Activated CD8-positive, alpha-beta memory T cell treated with anti-CD3 and anti-CD28 coated beads for 24 hours (primary cell): ENCODE data around the gene FPGS.
"Not testable (repeated sequence)": the region's sequence is repeated elsewhere in the genome, so short reads cannot be mapped to it uniquely, and the experiment has no call there.

Experiments used
- DNase-seq: peaks from one replicate; pipeline ENCODE4 v3.0.0-alpha.2; 2020

FPGS gene

DNA sequence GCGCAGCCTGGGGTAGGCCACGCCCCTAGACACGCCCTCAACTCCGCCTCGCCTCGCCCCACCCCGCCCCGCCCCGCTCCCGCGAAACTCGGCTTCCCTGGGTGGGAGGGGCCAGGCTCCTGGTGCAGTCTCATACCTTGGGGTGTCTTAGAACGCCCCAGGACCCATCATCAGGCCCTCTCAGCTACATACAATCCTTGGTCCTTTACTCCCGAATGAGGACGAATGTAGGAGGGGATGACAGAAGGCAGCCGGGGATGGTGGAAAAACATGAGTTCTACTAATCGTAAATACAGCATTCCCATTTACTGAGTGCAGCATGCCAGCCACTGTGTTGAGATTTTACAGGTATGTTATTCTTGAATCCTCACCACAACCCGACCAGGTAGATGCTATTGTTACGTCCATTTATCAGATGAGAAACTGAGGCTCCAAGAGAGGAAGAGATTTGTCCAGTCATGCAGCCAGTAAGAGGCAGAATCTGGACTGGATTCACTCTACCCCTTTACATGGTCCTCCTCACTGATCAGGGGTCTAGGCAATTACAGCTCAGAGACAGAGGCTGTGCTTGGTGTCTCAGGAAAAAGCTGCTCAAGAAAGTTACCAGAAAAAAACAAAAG, 31.0 kb upstream of the FPGS start:
- no peak for DNase-seq

DNA sequence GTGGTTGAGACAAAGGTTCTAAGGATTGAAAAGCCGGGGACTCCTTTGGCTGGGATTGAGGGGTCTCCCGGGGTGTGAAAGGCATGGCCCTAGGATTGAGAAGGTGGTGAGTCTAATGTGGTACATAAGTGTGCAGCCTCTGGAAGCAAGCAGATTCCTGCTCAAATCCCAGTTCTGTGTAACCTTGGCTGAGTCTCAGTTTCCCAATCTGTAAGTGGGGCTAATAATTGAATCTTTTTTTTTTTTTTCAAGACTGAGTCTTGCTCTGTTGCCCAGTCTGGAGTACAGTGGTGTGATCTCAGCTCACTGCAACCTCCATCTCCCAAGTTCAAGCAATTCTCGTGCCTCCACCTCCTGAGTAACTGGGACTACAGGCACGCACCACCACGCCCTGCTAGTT, 30.1 kb upstream of the FPGS start:
- DNase-seq, result no peak

DNA sequence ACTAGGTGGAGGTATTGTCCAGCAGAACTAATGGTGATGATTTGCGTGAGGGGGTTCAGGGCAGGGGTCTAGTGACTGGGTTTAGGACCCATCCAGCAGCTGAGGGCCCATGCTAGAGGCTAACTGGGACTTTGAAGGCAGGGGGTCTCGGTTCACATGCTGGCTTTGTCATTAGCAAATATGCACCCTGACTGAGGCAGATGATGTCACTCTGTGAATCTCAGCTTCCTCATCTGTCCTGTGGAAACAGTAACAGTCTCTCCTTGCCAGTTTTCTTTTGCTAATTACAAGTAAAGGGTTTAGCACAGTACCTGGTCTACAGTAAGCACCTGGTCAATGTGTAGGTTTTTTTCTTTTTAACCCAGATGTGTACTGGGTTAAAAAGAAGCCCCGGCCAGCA, 29.4 kb upstream of the FPGS start:
- no peak for DNase-seq

DNA sequence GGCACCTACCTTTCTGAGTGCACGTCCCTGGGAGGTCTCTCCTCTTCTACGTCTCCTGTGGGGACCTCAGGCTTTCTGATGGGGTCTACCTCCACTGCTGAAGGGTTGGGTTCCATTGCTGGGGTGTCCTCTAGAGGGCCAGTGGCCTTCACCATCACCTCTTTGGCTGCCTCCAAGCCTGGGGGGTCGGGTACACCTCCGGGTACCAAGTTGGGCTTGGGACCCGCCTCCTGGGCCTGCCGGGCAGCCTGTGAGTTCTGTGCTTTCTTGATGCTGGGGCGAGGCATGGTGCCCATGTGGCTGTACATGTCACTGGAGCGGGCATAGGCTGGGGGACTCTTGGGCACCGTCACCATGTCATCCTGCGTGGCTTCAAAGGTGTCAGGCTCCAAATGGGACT, 28.7 kb upstream of the FPGS start:
- DNase-seq, result no peak

DNA sequence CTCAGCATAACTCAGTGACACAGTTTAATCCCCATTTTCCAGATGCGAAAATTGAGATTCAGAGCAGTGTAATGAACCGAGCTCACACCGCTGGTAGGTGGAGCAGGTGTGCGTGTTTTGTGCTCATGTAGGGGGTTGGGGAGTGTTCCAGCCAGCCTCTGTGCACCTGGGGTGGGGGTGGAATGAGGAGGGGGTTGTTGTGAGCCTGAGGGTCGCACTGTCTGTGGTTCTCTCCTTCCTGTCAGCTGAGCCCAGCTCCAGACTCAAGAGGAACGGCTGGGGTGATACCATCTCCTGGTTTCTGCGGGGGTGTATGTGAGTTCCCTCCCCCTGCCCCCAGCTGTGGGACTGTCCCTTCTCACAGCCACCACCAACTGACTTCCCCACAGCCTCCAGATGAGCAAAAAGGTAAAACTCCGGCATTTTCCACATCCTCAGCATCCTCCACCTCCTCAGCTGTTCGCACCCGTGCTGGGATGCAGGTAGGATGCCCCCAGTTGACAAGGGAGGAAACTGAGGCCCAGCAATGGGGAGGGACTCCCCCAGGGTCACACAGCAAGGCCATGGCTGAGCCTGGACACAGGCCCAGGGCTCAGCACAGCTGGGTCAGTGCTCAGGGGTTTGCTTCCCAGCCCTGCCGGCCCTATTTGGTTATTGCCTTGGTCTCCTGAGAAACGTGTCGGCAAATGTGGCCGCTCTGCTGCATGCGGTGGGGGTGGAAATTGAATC, 26.3 kb upstream of the FPGS start:
- DNase-seq, result peak; percentile 85

DNA sequence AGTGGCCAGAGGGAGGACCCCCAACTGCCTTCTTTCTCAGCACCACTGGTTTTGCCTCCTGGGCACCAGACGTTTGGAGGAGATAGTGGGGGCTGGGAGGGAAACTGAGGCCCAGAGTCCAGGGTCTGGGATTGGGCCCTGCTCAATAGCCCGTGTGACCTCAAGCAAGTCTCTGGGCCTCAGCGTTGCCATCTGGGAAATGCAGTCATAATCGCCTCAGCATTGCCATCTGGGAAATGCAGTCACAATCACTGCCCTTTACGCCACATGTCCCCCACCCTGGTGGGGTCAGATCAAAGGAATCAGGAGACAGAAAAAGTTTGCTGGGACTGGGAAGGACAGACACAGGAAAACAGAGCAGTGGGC, 25.8 kb upstream of the FPGS start:
- peak; percentile 78 for DNase-seq

DNA sequence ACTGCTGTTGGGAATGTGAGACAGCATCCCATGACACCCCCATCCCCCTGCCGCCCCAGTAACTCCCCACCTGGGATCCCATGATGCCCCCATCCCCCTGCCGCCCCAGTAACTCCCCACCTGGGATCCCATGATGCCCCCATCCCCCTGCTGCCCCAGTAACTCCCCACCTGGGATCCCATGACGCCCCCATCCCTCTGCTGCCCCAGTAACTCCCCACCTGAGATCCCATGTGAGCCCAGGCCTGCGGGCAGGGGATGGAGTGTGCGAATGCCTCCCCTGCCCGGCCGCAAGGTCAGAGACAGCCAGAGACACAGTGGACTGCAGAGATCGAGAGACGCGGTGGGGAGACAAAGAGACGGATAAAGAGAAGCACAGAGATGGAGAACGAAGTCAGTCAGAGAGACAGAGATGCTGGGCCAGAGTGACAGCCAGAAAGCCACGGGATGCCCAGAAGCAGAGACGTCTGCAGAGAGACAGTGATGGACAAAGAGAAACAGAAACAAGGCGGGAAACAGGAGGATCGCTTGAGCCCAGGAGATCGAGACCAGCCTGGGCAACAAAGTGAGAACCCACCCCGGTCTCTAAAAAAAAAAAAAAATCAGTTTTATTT, 25.2 kb upstream of the FPGS start:
- DNase-seq, result peak; percentile 71

DNA sequence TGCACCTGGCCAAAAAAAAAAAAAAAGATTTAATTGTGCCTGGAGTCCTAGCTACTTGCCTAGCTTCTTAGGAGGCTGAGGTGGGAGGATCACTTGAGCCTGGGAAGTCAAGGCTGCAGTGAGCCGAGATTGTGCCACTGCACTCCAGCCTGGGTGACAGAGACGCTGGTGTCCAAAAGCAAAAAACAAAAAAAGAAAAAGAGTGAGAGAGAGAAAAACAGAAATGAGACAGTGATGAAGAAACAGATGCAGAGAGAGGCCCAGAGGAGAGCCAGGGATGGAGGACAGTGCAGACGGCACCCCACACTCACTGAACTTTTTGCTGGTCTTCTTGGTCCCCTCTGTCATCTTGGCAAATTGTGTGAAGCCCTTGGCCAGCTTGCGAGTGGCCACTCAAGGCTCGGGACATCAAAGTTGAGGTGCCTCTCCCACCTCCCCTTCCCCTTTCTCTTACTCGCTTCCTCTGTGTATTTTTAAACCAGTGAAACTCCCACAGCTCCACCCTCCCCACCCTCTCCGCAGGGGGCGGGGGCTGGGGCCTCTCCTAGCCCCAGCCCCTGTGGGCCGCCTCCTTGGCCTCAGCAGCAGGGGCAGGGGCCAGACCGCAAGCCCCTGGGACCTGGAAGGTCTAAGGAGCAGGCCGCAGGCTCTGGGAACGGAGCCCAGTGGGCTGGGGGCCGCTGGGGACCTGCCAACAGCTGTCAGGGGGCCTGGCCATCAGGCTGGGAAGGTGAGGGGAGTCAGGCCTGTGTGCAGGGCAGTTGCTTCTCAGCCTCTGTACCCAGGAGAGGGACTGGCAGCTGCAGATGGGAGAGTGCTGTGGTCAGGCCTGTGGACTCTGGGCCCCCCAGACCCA, 24.2 kb upstream of the FPGS start, which contains the start of gene SH2D3C:
Gene SH2D3C, minus strand, starts transcription at position 387 of the 856 bp plus-strand sequence. Its CDS starts 39 bp downstream, at position 348.
- DNase-seq, result peak; percentile 84

DNA sequence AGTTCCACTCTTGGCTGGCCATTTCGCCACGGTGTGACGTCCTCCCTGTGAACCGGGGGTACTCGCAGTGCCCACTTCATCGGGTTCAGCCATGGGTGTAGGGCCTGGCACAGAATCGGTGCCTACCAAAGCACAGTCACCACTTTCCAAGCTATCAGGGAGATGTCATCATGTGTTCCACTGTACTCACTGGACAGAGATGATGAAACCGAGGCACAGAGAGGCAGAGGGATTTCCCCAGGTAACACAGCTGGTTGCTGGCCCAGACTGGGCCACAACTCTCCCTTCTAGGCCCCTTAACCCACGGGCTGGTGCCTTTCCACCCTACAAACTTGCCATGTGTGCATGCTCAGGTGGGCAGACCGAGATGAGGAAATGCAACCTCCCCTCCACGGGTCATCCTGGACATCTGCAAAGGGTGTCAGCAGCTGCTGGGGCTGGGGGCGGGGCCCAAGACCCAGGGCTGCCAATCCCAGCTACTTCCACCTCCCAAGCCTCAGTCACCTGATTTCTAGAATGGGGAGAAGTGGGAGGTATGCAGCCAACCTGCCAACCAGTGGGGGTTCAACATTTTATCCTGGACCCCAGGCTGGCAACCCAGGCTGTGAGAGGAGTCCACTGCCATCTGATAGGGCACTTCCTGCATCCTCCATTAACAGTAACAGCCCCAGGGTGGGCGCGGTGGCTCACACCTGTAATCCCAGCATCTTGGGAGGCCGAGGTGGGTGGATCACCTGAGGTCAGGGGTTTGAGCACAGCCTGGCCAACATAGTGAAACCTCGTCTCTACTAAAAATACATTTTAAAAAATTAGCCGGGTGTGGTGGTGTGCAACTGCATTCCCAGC, 23.3 kb upstream of the FPGS start:
- DNase-seq, result no peak

DNA sequence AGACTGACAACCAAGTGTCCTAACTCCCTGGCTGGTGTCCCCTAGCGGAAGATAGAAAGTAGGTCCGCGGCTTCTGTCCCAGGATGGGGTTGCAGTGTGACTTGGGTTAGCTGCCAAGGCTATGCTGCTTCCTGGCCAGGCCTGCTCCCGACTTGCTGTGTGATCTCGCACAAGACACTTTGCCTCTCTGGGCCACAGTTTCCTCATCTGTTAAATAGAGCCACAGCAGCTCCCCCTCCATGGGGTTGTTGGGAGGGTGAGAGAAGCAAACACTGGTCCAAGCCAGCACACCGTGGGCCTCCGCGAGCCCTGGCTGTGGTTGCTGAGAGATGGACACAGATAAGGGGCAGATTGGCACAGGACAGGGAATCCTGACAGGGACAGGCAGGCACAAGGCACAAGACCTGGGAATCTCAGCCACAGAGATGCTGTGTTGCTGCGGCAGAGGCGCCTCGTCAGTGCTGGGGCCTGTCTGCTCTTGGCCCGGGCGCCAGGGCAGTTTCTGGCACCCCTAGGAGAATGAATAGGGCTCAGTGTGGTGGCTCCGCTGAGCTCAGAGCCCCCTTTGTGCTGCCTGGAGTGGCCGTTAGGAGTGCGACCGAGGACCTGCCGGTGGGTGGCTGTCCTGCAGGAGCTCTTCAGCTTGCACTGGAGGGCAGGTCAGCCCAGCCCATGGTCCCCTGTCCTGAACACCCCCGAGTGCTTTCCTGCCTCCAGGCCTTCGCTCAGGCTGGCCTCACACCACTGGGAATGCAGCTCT, 22.4 kb upstream of the FPGS start:
- peak; percentile 68 for DNase-seq

DNA sequence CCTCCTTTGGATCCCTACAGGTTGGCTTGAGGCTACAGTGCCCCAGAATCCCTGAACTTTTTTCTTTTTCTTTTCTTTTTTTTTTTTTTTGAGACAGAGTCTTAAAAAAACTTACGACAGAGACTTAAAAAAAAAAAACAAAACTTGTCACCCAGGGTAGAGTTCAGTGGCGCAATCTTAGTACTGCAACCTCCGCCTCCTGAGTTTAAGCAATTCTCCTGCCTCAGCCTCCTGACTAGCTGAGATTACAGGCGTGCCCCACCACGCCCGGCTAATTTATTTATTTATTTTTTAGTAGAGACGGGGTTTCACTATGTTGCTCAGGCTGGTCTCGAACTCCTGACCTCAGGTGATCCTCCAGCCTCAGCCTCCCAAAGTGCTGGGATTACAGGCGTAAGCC, 21.8 kb upstream of the FPGS start:
- not testable (repeated sequence) for DNase-seq

DNA sequence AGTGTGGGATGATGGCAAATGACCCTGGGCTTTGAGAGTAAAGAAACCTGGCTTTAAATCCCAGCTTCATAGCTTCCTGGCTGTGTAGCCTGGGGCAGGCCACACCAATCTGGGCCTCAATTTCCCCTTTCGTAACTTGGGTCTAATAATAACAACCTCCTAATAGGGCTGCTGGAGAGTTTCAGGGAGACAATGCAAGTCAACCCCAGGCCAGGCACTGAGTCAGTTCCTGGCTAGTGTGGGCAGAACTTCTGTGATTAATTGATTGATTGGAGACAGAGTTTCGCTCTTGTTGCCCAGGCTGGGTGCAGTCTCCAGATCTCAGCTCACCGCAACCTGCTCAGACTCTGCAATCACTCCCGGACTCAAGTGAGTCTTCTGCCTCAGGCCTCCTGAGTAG, 20.9 kb upstream of the FPGS start:
- DNase-seq, result no peak

DNA sequence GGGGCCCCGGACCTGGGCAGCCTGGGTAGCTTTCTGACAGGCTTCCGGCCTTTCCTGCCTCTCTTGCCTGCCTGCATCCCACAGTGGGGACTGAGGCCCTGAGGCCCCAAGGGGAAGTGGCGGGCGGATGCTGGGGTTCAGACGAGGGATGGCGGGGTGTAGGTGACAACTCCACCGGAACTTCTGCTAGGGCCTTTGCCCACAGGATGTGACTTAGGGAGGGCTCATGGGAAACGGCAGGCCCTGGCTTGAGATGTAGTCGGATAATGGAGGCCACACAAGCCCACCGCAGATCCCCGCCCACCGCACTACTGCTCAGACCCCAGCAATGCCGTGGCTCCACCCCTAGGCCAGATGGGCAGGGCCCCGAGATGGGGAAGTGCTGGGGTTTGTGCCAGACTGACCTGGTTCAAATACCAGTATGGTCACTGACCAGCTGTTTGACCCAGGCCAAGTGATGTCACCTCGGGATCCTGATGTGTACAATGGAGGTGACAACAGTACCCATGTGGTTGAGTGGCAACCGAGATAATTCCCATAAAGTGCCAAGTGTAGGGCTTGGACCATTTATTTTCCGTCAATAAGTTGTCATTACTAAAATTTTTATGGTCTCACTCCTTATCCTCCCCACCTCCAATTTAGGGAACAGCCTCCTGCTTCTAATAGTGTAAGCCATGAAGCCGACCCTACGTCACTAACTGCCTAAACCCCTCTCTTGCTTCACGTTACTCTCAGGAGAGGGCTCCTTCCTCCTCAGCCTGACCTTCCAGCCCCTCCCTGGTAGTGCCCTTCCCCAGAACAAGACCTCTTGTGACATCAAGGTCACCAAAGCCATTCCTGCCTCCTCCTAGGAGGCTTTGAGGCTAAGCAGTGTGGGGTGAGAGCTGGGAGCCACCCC, 19.3 kb upstream of the FPGS start:
- DNase-seq, result peak; percentile 87

DNA sequence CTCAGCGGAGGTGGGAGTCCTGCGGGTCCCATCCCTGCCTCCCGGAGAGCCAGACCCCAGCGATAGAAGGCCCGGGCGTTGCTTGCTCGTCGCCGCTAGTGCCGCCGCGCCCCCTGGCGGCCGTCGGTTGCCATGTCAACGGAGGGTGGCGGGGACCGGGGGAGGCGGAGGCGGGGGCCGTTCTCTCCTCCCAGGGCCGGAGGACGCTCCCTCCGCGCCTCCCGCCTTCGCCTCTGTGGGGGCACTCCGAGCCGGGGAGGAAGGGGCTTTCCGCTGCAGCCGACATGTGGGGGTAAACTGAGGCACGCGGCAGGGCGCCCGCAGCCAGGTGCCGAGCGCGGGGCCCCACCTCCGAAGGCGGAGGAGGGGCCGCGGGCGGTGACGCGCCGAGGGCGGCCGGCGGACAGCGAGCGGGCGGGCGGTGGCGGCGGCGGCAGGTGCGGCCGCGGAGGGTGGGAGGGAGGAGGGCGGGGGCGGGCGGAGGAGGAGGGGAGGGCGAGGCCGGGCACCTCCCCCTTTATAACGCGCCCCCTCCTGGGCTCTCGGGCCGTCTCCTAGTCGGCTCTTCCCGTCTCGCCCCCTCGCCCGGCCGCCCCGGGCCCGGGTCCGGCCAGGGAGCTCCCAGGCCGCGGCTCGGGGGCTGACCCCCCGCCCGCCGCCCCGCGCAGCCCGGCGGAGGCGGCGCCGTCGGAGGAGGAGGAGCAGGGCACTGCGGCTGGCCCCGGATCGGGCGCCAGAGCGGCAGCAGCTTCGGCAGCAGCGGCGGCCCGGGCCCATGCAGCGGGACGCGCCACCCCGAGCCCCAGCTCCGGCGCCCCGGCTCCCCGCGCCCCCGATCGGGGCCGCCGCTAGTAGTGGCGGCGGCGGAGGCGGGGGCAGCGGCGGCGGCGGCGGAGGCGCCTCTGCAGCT, 17.4 kb upstream of the FPGS start:
- peak; percentile 97 for DNase-seq

DNA sequence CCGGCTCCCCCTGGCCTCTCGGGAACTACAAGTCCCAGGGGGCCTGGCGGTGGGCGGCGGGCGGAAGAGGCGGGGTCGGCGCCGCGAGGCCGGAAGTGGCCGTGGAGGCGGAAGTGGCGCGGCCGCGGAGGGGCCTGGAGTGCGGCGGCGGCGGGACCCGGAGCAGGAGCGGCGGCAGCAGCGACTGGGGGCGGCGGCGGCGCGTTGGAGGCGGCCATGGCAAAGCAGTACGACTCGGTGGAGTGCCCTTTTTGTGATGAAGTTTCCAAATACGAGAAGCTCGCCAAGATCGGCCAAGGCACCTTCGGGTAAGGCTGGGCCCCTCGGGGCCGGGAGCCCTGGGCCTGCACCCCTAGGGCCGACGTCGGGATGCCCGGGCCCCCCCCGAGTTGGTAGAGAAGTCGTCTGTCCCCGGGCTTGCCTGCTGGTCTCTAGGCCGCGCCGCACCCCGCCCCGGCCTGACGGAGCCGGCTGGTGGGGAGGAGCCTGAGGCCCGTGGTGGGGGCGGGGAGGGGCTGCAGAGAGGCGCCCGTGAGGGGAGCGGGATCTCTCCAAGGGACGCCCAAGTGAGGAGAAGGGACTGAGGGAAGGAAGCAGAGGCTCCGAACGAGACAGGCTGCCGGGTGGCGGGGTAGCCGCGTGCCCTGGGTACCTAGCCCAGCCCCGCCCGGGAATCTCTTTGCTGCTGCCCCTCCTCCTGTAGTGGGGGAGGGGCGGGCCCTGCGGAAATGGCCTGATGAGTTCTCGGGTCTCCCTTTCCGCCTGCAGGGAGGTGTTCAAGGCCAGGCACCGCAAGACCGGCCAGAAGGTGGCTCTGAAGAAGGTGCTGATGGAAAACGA, 16.5 kb upstream of the FPGS start, which contains the start of gene CDK9:
Gene CDK9, plus strand, starts transcription at position 102 of the 840 bp plus-strand sequence. Its CDS starts 115 bp downstream, at position 217.
- DNase-seq, result peak; percentile 97

DNA sequence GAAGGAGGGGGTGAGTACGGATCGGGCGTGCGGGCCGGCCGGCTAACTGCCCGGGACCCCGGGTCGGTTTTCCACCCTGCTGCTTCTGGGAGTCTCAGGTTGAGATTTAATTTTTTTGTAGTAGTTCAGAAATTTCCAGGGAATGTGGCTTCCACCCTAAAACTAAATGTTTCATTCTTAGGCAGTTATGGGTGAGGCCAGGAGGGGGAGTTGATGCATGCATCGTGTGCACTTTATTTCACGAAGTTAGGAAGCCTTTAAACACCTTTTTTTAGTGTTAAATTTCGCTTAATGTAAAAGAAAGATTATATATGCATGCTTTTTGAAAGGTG, 15.9 kb upstream of the FPGS start:
- DNase-seq, result no peak

DNA sequence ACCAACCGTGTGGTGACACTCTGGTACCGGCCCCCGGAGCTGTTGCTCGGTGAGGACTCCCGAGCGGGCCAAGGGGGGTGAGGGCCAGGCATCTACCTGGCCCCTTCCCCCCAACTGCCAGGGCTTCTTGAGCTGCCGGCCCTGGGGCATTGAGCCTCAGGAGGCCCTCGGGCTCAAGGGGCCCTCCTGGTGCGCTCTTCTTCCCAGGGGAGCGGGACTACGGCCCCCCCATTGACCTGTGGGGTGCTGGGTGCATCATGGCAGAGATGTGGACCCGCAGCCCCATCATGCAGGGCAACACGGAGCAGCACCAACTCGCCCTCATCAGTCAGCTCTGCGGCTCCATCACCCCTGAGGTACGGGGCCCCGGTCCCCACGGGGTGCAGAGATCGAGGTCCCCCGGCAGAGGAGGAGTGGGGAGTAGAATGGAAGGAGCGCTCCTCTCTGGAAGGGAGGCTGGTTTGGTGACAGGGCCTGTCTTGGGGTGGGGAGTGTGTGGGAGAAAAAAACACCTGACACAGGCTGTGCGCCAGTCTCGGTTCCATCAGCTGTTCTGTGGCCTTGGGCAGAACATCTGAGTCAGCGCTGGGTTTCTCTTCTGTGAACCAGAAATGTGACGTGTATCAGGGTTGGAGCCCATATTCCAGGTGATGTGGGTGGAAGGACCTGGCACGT, 14.2 kb upstream of the FPGS start:
- peak; percentile 77 for DNase-seq

DNA sequence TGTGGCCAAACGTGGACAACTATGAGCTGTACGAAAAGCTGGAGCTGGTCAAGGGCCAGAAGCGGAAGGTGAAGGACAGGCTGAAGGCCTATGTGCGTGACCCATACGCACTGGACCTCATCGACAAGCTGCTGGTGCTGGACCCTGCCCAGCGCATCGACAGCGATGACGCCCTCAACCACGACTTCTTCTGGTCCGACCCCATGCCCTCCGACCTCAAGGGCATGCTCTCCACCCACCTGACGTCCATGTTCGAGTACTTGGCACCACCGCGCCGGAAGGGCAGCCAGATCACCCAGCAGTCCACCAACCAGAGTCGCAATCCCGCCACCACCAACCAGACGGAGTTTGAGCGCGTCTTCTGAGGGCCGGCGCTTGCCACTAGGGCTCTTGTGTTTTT, 13.5 kb upstream of the FPGS start:
- no peak for DNase-seq
